HPDE6-E6E7 (cell line): ENCODE results near the gene PET100.

ENCODE experiments used
- DNase-seq: peaks from one replicate; pipeline ENCODE4 v3.0.0; 2011; ENCODE audit warnings: missing footprints; ENCODE audit errors: extremely low spot score

PET100 gene, protein sequence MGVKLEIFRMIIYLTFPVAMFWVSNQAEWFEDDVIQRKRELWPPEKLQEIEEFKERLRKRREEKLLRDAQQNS

DNA sequence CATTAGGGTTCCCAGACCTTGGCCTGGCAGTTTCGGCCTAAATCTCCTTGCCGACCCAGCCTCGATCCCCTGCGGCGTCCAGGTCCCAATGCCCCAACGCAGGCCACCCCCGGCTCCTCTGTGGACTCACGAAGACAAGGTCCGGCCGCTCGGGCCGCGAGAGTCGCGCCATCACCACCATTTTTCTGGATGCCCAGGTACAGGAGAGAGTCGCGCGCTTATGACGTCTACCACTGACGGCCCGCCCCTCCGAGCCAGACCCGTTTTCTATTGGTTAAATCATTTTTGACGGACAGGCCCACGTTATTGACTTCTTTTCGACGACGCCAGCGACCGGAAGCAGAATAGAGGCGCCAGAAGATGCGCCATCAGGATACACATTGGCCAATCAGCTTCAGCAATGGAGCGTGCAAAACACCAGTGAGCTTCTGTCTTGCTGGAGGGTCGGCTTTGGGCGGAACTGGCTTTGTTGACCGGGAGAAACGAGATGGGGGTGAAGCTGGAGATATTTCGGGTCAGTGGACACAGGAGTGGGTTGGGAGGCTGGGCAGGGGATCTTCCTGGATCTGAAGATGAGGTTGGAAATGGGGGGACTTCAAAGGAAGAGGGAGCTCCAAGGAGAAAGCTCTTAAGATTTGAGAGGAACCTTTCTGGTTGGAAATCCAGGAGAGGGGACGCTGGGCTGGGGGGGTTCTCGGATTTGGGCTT, at the start of gene PET100, which contains the start of gene XAB2:
Gene PET100, plus strand, starts transcription at position 447 of the 708 bp plus-strand sequence. Its CDS starts 41 bp downstream, at position 488.
Gene XAB2, minus strand, starts transcription at position 199 of the 708 bp plus-strand sequence. Its CDS starts 18 bp downstream, at position 181.
- peak; percentile 99 for DNase-seq

DNA sequence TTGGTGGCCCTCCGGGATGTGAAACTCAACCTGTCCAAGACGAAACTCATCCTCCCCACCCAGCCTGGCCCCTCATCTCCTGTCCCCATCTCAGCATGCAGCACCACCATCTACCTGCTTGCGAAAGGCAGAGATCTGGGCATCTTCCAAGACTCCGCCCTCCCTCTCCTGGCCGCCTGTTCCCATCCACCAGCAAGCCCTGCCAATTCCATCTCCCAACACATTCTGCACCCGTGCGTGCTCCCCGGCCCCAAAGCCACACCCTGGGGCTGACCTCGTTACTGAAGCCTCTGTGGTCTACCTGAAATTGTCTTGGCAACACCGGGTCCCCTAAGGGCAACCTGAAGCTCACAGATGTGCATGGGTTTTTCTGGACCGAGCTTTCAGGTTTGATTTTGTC, 47.1 kb upstream of the PET100 start:
- DNase-seq = no peak

DNA sequence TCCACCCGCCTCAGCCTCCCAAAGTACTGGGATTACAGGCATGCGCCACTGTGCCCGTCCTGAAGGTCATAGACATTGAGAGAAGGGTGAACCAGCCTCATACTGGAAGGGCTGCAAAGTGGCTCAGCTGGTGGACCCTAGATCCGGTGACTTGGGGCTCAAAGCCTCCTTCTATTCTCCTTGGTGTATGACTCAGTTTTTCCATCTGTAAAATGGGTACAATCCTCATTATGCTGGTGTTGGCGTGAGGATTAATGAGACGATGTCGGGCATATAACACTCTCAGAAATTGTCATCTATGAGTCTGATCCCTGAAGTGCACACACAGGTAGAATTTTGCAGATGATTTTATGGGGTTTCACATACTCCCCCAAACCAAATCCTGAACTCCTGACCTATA, 39.8 kb upstream of the PET100 start:
- no peak for DNase-seq

DNA sequence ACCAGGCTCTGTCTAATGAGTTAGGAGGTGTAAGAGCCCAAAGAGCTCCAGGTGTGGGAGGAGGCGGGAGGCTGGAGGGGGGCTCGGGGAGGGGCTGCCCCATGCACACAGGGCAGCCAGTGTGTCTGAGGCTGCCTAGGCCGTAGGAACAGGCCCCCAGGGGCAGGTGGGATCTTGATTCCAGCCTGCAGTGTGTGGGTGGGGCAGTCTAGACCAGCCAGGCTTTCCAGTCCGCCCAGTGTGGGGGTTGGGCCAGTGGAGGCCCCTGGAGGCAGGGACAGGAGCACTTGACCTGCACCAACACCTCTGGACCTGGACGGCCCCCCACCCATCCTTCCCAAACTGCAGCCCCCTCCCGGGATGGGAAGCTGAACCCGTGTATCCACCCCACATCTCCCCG, 39.3 kb upstream of the PET100 start:
- no peak for DNase-seq

DNA sequence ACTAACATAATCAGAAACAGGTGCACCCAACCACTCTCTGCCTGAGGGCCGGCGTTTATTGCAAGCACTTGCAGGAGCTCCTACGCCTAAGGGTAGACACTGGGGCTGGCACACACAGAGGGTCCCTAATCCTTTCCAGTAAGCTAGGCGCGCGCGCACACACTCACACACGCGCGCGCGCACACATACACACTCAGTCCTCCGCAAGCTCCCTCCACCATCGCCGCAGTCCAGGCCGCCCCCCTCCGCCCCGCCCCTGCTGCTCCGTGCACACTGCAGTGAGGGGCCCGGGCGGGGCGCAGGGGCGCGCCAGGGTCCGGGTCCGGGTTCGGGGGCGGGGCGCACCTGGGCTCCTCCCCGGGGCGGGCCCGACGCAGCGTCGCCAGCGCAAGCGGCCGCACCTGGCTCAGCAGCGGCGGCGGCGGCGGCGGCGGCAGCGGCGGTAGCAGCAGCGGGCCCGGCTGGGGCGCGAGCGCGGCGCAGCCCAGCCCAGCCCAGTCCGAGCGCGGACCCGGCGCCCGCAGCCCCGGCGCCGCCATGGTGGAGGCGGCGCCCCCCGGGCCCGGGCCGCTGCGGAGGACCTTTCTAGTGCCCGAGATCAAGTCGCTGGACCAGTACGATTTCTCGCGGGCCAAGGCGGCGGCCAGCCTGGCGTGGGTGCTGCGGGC, 34.0 kb upstream of the PET100 start, which contains the start of gene CAMSAP3:
Gene CAMSAP3, plus strand, starts transcription at position 398 of the 668 bp plus-strand sequence. Its CDS starts 140 bp downstream, at position 538.
- no peak for DNase-seq

DNA sequence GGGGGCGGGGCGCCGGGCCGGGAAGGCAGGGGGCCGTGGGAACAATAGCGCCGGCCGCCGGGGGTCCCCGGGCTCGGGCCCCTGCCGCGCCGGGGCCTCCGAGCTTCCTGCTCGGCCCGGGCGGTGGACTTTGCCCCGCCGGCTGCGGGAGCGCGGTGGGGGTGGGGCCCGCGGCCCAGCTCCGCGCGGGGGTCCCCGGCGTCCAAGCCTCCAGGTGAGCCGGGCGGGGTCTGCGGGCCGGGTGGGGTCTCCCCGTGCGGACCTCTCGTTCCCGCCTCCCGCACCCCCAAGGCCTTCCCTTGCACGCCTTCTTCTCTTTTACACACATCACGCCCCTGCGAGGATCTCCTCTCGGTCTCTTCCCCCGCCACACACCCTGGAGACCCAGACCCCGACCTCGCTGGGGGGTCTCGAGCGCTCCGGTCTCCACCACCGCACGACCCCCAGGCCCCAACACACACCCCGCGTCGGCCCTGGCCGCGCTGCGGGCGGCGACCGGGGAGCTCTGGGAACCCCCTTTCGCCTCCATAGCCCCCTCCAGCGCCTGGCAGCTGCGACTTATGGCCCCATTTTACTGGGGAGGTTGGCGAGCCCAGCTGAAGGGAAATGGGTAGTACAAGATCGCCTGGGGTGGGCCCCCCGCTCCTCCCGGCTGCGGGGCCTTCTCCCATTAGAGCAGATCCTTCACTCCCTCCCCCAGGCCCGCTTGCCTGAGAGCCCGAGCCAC, 33.2 kb upstream of the PET100 start:
- no peak for DNase-seq

DNA sequence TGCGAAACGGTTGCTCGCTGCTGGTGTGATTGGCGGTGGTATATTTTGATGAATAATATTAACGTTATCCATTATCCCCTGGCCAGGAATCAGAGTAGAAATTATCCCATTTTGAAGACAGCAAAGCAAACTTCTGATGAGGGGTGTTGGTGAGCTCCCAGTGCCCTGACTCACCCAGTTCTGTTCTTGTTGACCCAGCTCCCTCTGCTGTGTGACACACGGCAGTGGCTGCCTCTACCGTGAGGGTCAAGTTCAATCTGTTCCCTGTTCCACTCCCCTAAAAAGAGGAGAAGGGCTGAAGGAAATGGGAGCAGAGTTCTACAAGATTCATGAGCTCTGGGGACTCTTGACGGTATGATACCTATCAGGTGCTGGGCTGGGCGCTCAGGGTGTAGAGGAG, 31.9 kb upstream of the PET100 start:
- DNase-seq = no peak

DNA sequence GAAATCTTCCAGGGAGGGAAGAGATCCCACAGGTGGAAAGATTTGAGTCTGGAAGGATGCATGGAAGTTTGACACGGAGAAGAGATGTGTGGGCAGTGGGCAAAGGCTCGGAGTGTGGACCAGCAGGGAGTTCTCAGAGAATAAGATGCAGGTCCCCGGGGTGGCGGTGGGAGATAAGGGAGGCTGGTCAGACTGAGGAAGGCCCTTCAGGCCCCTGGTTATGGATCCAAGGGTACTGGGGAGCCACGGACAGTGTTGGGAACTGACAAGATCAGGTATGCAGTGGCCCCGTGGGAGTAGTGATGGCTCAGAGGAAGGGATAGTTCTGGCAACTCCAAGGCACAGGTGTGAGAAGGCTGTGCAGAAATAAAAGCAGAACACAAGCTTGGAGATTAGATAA, 31.4 kb upstream of the PET100 start:
- DNase-seq = no peak

DNA sequence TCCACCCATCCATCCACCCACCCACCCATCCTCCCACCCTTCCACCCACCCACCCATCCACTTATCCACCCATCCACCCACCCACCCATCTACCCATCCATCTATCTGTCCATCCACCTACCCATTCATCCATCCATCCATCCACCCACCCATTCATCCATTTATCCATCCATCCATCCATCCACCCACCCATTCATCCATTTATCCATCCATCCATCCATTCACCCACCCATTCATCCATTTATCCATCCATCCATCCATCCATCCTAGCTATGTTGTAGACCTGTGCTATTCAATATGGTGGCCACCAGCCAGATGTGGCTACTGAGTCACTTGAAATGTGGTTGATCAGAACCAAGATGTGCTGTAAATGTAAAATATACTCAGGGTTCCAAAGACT, 28.9 kb upstream of the PET100 start:
- no peak for DNase-seq

DNA sequence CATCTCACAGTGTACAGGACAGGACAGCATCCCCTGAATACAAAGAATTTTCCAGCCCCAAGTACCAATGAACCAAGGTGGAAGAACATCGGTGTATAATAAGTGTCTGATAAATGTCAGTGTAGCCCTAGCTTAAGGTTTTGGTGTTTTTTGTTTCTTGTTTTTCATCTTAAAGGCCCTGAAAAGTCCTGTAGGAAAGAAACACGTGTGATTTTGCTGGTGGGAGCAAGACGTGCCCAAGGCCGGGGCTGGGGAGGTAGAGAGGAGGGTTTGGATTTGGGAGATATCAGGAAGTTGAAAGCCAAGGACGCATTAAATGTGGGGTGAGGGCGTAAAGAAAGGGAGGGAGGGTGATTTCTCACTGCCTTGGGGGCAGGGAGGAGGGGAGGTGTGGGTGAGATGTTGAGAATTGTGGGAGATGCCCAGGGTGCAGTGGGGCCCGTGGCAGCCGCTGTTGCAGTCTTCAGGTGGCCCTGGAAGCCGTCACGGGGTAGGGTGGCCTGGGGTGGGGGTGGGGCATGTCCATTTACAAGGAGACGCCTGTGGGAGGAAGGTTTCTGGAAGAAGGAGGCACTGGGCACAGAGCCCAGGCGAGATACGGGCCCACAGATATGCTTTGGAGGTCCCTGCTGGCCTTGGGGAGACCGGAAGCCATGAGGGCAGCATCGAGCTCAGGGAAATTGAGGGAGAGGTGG, 27.2 kb upstream of the PET100 start:
- DNase-seq = no peak

DNA sequence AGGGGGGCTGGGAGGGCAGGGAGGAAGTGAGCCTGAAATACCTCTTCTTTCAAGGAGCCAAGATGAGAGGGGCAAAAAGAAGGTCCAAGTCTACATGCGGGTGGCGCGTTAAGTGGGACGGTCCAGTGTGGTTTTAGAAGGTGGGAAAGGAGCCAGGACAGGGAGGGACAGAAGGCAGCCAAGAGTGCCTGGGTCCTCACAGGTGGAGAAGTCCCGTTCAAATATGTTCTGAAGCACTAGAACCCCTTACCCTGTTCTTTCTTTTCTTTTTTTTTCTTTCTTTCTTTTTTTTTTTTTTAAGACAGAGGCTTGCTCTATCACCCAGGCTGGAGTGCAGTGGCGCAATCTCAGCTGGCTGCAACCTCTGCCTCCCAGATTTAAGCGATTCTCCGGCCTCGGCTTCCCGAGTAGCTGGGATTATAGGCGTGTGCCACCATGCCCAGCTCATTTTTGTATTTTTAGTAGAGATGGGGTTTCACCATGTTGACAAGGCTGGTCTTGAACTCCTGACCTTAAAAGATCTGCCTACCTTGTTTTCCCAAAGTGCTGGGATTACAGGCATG, 26.6 kb upstream of the PET100 start:
- no peak for DNase-seq

DNA sequence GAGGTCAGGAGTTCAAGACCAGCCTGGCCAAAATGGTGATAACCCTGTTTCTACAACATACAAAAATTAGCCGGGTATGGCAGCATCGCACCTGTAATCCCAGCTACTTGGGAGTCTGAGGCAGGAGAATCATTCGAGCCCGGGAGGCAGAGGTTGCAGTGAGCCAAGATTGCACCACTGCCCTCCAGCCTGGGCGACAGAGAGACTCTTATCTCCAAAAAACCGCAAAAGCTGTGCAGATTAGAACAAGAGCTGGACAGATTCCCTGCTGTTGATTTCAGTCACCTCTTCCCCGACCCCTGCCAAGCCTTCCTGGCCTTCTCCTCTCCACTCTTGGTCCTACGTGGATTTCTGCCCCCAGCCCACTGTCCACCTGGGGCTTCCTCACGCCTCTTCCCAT, 25.7 kb upstream of the PET100 start:
- no peak for DNase-seq

DNA sequence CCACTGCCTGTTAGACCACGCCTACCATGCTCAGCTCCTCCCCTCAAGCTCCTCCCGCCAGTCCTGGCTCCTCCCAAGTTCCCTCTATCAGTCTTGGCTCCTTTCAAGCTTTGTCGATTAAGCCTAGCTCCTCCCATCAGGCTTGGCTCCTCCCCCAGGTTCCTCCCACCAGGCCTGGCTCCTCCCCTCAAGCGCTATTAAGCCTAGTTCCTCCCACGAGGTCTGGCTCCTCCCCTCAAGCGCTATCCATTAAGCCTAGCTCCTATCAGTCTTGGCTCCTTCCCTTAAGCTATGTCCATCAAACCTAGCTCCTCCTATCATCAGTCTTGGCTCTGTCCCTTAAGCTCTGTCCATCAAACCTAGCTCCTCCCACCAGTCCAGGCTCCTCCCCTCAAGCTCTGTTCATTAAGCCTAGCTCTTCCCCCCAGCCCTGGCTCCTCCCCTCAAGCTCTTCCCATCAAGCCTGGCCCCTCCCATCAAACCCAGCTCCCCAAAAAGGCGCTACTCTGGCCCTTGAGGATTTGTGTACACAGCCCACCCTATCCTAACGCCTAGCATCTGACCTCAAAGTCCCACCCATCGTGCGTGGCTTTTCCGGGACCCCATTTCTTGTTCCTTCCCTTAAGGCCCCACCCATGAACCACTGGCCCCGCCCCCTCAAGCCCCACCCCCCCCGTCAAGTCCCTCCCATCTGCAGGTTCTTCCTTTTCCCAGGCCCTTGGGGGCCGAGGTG, 23.9 kb upstream of the PET100 start:
- no peak for DNase-seq

DNA sequence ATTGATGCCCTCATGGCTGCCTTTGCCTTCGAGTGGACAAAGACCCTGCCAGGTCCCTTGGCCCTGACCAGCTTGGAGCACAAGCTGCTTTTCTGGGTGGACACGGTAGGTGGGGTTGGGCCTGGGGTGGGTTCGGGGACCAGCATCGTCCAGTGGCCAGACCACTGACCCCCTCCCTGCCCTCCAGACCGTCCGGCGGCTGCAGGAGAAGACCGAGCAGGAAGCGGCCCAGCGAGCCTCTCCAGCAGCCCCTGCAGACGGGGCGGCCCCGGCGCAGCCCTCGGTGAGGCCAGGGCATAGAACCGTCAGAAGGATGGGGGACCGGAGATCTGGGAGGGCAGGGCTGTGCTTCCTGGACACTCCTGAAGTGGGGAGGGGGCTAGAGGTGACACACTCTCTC, 23.3 kb upstream of the PET100 start:
- DNase-seq = no peak

DNA sequence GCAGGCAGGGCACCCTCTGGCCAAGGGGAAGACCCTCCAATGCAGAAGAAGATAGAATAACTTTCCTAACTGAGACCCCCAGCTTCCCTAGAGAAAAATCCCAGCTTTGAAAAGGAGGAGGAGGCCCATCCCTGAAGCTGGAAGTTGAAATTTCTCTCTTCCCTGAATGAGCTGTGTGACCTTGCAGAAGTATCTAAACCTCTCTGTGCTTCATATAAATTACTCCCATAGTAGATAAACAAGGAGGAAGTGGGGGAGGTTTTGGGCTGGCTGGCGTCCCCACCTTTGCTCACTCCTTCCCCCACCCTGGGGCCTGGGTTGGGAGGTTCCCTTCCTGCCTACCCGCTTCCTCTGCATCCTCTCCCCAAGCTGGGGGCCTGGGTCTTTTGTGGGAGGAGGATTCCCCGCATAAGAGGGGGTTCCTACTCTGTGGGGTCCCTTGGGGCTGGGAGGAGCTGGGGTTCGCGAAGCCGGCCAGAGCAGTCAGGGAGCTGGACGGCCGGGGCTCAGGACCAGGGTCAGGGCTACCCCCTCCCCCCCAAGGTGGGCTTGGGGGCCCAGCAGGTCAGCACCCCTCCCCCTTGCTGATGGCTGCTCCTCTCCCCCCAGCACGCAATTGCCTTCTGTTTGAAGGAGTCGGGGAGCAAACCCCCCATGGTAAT, 22.2 kb upstream of the PET100 start:
- DNase-seq = no peak

DNA sequence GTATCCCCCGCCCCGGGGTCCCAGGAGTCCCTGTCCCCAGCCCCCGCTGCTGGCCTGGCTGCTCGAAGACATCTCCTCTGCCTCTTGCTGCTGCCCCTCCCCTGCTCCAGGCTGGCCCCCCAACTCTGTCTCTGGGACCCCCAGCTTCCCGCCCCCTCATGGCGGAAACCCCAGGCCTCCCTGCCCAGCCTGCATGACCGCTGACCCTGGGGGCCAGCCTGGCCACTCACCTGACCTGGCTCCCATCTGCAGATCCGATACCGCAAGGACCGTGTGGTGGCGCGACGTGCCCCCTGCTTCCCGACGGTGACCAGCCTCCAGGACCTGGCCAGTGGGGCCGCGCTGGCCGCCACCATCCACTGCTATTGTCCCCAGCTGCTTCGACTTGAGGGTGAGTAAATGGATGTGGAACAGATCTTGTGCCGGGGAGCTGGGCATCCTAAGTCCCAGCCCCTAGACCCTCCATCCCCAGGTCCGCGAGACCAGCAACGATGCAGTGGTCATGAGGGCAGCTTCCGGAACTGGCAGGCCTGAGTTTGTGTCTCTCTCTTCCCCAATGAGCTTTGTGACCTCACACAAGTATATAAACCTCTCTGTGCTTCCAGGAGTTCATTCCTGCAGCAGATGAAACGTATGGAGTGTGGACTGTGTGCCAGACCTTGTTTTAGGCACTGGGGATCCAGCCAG, 21.6 kb upstream of the PET100 start:
- DNase-seq = no peak

DNA sequence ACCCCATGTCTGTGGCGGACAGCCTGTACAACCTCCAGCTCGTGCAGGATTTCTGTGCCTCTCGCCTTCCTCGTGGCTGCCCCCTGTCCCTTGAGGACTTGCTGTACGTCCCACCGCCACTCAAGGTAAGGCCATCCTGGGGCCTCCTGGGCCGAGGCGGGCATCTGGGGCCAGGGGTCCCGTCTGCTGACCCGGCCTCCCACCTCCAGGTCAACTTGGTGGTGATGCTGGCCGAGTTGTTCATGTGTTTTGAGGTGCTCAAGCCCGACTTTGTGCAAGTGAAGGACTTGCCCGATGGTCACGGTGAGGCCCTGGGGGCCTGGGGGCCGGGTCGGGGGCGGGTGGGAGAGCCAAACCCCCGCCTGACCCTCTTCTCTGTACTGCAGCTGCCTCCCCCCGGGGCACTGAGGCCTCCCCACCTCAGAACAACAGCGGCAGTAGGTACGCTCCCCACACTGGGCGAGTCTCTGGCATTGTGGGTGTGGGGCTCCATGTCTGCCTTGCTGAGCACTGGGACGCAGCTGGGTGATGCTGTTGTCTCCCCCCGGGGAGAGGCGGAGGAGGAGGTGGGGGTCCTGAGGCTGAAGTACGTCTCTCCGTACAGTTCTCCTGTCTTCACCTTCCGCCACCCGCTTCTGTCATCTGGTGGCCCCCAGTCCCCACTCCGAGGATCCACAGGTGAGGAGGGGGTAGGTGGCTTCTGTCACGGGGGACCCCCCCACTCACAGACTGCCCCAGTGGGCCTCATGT, 18.9 kb upstream of the PET100 start:
- no peak for DNase-seq

DNA sequence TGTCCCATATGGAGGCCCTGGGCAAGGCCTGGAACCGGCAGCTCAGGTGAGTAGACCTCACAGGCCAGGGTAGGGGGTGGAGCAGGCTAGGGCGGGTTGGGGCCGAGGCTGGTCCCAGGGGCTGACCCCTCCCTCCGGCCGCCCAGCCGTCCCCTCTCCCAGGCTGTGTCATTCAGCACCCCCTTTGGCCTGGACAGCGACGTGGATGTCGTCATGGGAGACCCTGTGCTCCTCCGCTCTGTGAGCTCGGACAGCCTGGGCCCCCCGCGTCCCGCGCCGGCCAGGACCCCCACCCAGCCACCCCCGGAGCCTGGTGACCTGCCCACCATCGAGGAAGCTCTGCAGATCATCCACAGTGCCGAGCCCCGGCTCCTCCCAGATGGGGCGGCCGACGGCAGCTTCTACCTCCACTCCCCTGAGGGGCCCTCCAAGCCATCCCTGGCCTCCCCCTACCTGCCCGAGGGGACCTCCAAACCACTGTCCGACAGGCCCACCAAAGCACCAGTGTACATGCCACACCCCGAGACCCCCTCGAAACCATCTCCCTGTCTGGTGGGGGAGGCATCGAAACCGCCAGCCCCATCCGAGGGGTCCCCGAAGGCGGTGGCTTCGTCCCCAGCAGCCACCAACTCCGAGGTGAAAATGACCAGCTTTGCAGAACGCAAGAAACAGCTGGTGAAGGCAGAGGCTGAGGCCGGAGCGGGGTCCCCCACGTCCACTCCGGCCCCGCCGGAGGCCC, 17.9 kb upstream of the PET100 start:
- no peak for DNase-seq
